Prostate gland (tissue), 2 donors: ENCODE measurements around the gene TMEM25.

Experiments used
- POLR2A ChIP-seq: fragments of 450-650 bp; IDR thresholded peaks from one replicate; pipeline ENCODE4 v1.6.1; 2016; ENCODE audit warnings: antibody characterized with exemption, mild to moderate bottlenecking
- POLR2AphosphoS5 ChIP-seq: sonication (generic); formaldehyde crosslinking; IDR thresholded peaks from one replicate; pipeline ENCODE4 v1.6.1; 2017; ENCODE audit warnings: antibody characterized with exemption
- TF ChIP-seq, protein P1 (sequence below), 4 experiments: fragments of 200-600 bp in 2 of 4; fragments of 450-650 bp in 2 of 4; sonication (generic) in 2 of 4; IDR thresholded peaks; 1 replicate in 3 of 4; 2 replicates in 1 of 4; pipeline ENCODE4 v1.5.1; 2016 to 2019; ENCODE audit warnings: antibody characterized with exemption in 4 of 4, mild to moderate bottlenecking in 2 of 4, moderate library complexity in 2 of 4

GRCh38 chr11:118485273-118485672, 45.7 kb upstream of the TMEM25 start:
- TF ChIP-seq, protein P1, sequence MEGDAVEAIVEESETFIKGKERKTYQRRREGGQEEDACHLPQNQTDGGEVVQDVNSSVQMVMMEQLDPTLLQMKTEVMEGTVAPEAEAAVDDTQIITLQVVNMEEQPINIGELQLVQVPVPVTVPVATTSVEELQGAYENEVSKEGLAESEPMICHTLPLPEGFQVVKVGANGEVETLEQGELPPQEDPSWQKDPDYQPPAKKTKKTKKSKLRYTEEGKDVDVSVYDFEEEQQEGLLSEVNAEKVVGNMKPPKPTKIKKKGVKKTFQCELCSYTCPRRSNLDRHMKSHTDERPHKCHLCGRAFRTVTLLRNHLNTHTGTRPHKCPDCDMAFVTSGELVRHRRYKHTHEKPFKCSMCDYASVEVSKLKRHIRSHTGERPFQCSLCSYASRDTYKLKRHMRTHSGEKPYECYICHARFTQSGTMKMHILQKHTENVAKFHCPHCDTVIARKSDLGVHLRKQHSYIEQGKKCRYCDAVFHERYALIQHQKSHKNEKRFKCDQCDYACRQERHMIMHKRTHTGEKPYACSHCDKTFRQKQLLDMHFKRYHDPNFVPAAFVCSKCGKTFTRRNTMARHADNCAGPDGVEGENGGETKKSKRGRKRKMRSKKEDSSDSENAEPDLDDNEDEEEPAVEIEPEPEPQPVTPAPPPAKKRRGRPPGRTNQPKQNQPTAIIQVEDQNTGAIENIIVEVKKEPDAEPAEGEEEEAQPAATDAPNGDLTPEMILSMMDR (IDR thresholded peaks at IDR 0.05): no peak
- no peak for TF ChIP-seq POLR2A
- TF ChIP-seq POLR2AphosphoS5: no peak
